Rectal smooth muscle tissue (tissue), 1 donor: ENCODE measurements around the gene DAB1.

Experiments used
- H3K27ac ChIP-seq: one replicate; pipeline ENCODE4 v1.7.0; 2013; ENCODE audit warnings: low read depth, low read length, inconsistent platforms
- H3K27me3 ChIP-seq: one replicate; pipeline ENCODE4 v1.7.0; 2013; ENCODE audit warnings: low read length; ENCODE audit not compliant: control insufficient read depth, insufficient read depth
- H3K36me3 ChIP-seq: one replicate; pipeline ENCODE4 v1.7.0; 2013; ENCODE audit warnings: low read length; ENCODE audit not compliant: control insufficient read depth, insufficient read depth
- H3K4me1 ChIP-seq: one replicate; pipeline ENCODE4 v1.7.0; 2013; ENCODE audit warnings: low read length; ENCODE audit not compliant: control insufficient read depth, insufficient read depth
- H3K4me3 ChIP-seq: one replicate; pipeline ENCODE4 v1.7.0; 2013; ENCODE audit warnings: low read length
- H3K9ac ChIP-seq: one replicate; pipeline ENCODE4 v1.7.0; 2013; ENCODE audit warnings: low read length

DAB1 gene

GRCh38 chr1:56952501-56952900 lies 471.4 kb downstream of the DAB1 start:
- Histone ChIP-seq H3K27ac (no peak overlapping the region), H3K9ac (no peak overlapping the region), H3K36me3 (no peaks in the 10 kb centered on the region), H3K27me3 (no peaks in the 10 kb centered on the region), H3K4me3 (no peak overlapping the region), H3K4me1 (no peaks in the 10 kb centered on the region)

GRCh38 chr1:56948403-56949023 lies 475.3 kb downstream of the DAB1 start:
- H3K27ac ChIP-seq = no peak overlapping the region
- no peaks in the 10 kb centered on the region for H3K27me3 ChIP-seq
- no peaks in the 10 kb centered on the region for H3K4me1 ChIP-seq
- no peak overlapping the region for H3K4me3 ChIP-seq
- H3K9ac ChIP-seq = no peak overlapping the region
- H3K36me3 ChIP-seq = no peaks in the 10 kb centered on the region
